KBM-7 (cell line): ENCODE results near the gene ACOT7.

ENCODE experiments used
- DNase-seq: peaks from one replicate; pipeline ENCODE4 v3.0.0-alpha.2; 2015
- in situ Hi-C: fragments of 300-500 bp; cut with MboI; formaldehyde crosslinking; loops from 2 replicates; pipeline ENCODE4 v1.14.3; 2020; ENCODE audit warnings: low sequenced_read_pairs, low pct_unique_long_range_greater_than_20kb, mixed read lengths

ACOT7 gene

DNA sequence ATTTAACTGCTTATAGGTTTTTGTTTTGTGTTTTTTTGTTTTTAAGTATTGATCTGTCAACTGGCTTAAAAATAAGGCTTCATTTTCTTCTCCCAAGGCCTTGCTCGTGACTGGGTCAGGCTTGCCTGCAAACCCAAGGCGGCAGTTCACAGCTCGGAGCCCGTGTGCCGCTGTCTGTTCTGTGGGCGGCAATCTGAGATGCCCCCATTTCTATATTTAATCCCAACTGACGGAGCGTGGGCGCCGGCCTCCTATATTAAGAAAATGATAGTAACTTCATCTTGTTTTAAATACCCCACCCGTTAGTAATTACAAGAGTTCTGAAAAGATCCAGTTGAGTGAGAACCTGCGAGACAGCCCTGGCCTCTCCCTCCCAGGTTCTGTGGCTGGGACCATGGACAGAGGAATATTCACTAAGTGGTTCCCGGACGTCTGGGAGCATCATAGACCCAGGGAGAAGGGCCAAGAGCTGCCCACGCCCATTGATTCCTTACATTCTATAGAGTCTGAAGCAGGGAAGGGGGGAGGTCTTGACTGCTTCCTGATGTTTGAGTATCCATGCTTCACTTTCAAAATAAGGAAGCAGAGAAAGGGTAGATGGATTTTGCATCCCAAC is 90.1 kb downstream of the ACOT7 start:
- no peak for DNase-seq
- in situ Hi-C loops = no loop called here

DNA sequence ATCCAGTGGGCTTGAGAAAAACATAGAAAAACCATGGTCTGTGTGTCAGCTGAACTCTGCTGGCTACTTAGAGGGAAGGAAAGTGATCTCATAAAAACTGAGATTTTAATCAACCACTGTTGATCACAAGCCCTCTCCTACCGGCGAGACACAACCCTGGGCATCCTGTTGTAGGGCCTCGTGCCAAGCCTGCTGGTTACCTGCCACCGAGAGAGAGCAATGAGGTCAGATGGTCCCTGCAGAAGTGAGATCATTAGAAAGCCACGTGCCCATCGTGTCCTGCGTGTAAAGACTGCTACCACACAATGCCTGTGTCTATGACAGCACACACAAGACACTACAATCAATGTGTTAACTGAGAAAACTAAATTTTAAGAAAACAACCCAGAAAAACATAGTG is 91.0 kb downstream of the ACOT7 start:
- DNase-seq = no peak
- in situ Hi-C loops = no loop called here

DNA sequence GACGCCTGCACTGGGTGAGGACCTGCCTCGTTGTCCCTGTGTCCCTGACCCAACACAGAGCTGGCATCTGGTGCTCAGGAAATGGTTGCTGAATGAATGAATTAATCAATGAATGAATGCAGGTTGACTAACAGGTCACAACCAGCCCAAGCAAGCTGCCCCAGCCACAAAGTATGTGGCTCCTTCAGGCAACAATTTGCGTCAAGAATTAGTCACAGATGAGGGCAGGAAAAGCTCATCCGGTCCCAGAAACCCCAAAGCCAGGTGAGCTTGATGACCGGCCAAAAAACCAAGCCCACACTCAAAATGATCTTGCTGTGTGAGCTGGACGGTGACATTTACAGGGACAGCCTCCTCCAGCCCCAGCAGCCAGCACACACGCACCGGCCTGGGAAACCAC is 92.0 kb downstream of the ACOT7 start:
- in situ Hi-C loops = no loop called here
- DNase-seq = no peak

DNA sequence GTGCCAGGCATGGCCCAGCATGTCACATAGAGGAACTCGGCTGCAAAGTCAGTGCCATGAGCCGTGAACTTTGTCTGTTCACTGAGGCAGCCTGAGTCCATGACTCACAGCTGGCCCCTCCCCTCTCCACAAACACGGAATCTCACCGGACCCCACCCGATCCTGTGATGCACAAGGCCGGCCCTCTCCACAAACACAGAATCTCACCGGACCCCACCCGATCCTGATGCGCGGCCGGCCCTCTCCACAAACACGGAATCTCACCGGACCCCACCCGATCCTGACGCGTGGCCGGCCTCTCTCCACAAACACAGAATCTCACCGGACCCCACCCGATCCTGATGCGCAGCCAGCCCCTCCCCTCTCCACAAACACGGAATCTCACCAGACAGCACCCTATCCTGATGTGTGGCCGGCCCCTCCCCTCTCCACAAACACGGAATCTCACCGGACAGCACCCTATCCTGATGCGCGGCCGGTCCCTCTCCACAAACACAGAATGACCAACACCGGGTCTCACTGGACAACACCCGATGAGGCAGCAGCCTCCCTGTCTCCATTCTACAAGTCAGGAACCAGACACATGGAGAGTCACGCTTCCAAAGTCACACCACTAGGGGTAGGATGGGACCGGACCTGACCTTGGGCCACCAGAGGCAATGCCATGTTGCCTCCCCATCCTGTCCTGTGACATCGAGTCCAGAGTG is 93.1 kb downstream of the ACOT7 start:
- DNase-seq = no peak
- in situ Hi-C loops = no loop called here

DNA sequence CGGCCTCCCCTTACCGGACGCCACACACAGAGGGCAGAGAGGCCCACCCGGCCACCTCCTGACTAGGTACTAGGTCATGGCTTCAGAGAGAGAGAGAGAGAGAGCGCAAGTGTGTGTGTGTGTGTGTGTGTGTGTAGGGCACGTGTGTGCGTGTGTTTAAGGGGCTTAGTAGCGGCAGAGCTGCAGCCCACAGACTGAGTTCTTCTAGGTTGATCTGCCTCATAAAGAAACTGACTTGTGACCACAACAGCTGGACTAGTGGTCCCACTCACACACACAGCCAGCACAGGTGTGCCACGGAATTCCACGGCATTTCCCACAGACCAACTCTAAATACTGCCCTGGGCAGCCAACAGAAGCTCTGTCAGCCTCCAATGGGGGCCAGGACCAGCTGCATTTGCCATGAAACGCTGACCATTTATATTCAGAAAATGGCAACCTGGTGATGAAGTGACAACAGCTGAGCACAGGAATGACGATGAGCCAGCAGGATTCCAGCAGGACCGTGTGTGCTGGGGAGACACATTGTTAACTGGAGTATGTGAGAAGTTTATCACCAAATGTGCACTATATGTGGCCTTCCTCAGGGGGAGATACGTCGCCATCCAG is 93.9 kb downstream of the ACOT7 start:
- no peak for DNase-seq
- in situ Hi-C loops = no loop called here

DNA sequence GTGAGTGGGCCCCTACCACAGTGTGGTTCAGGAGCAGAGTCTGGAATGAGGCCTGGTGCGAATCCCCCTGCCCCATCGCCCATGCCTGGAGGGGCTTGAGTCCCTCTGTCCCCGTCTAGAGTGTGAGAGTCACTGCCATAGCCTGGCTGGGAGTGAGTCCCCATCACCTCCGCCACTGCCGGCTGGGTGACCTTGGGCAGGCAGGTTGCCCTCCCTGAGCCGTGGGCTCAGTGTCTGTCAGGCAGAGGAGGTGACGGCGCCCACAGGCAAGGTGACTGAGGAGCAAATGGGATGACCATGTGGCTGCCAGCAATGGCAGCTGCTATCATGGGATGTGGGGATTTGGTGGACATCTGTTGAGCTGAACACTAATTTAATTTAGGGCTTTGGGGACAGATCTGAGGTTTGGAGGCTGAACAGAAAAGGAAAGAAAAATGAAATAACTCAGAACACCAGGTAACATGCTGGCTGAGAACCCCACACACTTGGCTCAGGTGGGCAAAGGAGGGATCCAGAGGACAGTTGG is 94.6 kb downstream of the ACOT7 start:
- in situ Hi-C loops = no loop called here
- no peak for DNase-seq

DNA sequence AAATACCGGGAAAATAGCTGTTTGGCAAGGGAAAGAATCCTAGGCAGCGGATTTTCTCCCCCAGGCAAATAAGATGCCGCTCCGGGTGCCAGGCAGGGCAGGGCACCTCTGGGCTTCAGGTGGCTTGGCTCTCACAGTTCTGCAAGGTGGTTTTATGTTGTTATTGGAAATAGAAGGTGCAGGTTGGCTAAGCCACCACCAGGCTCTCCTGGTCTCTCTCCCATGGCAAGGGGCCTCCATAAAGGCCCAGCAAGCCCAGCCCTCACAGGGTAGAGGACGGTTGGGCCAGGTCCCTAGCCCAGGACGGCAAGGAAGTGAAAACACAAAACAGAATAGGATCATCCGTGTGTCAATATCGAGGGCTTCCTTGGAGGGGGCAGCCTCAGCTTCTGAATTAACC is 95.0 kb downstream of the ACOT7 start:
- in situ Hi-C loops = no loop called here
- DNase-seq = no peak

DNA sequence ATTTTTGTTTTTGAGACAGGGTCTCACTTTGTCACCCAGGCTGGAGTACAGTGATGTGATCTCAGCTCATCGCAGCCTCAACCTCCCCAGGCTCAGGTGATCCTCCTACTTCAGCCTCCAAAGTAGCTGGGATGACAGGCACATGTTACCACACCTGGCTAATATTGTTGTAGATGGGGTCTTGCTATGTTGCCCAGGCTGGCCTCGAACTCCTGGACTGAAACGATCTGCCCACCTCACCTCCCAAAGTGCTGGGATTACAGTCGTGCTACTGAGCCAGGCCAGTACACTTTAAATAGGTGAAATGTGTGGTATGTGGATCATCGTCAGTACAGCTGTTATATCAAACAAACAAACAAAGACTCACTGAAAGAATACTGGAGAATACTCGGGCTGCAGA is 97.7 kb downstream of the ACOT7 start:
- in situ Hi-C loops = no loop called here
- no peak for DNase-seq

DNA sequence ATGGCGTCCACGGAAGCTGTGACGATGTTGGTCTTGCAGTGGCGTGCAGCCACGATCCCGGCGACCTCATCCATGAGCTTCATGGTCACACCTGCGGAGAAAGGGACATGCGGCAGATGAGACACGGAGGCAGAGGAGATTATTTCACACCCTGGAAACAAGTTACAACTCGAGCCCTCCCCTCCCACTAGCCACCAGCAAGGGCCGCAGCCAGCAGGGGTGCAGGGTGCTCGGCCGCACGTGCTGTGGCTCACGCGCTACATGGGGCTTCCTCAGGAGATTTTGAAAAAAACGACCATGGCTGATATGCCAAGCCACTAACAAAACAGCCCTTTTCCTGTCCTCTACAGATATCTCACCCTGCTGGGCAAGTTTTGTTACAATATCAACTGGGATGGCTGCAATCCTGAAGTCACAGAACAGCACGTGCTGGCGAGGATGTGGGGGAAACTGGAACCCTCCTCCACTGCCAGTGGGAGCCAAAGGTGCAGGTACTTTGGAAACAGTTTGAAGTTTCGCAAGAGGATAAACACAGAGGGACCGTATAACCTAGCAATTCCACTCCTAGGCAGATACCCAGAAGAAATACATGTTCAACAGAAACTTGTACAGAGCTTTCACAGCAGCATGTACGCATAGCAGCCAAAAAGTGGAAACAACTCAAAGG is 98.5 kb downstream of the ACOT7 start:
- no peak for DNase-seq
- in situ Hi-C loops = no loop called here

DNA sequence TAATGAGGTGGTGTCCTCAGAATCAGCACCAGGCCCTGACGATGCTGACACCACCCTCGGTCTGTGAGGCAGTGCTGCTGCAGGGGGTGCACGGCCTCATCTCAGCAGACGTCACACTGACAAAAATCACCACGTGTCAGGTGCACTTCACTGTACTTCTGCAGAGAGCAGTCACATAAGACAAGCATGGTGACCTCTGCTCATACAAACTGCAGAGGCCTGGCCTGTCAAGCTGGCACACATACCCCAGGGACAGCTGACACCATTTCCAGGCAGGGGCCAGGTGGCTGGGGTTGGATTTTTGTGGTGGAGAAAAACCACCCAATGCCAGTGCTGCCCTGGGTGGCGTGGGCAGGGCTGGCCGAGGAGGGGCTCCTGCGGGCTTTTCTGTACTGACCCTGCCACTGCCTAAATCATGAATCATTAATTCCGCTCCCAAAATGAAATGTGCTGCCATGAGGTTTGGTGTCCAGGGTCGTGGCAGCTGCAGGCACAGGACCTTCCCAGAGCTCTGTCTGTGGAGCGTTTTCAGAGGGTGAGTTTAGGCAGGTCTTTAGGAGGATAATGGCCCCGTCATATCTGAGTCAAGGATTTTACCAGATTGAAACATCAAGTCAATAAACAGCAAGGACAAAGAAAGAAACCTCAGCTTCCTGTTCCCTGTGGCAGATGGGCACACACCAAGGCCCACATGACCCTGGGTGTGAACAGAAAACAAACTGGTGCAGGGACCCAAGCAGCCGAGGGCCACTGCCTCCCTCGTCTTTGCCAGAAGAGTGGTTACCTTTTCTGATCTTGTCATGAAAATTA is 99.3 kb downstream of the ACOT7 start:
- no peak for DNase-seq
- in situ Hi-C loops = no loop called here

DNA sequence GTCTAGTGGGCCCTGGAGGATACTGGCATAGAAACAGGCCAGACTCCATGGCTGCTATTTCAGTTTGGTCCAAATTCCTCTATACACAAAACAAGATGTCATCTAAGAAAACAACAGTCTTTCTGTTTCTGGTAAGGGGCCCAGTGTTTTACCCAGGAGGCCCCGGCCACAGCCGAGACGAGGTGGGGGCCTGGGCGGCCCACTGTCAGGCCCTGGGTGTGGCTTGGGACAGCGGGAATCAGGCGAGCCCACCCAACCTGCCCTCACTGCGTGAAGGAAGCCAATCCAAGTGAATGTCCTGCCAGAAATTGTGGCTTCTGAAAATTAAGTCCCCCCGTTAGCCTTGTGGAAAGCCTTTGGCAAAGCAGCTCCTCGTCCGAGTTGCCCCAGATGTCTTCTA is 101.5 kb downstream of the ACOT7 start:
- in situ Hi-C loops = no loop called here
- no peak for DNase-seq

DNA sequence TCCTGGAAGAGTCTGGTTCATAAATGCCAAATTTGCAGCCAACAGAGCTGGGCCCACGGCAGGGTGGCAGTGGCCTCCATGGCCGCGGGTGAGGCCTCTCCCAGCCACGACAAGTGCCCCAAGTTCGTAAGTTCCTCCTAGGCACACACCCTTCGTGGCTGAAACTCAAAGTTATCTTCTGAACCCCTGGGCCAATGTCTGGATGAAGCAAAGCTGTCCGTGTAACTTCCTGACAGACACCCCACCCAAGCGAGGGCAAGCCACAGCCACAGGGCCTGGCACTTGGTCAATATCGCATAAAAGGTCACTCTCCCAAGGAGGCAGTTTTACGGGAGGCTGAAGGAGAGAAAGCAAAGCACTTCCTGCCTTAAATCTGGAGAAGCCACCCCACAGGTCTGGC is 104.9 kb downstream of the ACOT7 start:
- in situ Hi-C loops = no loop called here
- no peak for DNase-seq

DNA sequence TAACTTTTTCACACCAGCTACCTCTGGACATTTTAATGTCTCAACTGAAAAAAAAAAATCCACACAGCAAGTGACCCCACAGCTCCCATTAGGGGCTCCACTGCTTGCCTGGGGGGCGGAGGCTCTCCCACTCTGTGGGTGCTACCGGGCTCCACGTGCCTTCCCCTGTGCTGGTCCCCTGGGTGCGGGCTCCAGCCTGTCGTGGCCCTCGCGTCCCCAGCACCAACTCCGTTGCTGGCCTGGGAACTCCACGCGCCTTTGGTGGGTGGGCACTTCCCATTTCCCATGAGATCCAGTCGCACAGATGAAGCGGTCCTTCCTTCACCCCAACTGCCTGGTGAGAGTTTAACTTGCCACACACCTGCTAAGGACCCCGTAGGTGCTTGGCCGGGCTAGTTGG is 105.5 kb downstream of the ACOT7 start:
- DNase-seq = no peak
- in situ Hi-C loops = no loop called here

DNA sequence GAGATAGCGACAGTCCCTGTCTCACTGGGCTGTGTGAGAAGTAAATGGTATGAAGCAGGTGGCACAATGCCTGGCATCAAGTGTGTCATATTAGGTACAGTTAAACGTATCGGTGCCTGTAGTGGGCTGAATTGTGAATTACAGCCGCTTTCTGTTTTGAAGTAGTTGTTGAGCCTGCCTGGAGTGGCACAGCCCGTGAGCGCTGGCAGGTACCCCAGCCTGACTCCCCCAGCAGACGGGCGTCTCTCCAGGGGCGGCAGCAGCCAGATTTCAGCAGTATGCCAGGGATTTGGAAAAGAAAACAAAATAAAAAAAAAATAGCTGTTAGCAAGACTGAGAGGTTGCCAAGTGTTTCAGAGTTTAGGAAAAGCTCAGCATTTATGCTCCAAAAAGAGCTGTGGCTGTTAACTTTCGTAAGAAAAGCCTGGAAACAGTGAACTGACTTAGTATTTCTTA is 106.1 kb downstream of the ACOT7 start:
- no peak for DNase-seq
- in situ Hi-C loops = no loop called here

DNA sequence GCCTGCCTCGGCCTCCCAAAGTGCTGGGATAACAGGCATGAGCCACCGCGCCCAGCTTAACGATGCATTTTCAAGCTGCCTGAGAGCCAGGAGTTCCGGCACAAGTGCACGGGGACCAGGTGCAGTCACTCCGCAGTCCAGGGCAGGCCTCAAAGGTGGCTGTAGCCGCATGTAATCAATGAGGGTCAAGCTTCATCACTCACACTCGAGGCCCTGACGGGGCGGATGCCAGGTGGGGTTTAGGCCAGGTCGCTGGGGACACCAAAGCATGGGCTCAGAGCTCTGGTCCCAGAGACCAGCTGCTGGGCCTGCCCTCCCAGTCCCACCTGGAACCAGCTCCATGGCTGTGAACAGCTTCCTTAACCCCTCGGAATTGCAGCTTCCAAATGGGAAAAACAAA is 106.5 kb downstream of the ACOT7 start:
- in situ Hi-C loops = no loop called here
- no peak for DNase-seq

DNA sequence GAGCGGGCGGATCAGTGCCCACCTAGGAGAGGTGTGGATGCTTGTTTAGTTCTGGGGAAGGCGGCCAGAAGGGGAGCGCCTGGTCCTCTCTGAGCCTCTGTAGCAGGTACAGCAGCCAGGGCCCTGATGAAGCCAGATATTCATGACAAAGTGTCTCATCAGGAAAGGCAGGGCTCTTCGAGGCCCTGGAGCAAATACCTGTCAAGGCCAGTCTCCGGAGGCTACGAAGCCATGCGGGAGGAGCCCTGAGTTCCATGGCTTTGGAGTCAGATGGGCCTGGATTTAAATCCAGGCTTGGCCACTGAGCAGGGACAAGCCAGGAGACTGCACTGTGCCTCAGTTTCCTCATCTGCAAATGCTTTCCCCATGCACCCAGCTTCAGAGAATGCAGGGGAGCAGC is 107.3 kb downstream of the ACOT7 start:
- DNase-seq = no peak
- in situ Hi-C loops = no loop called here

DNA sequence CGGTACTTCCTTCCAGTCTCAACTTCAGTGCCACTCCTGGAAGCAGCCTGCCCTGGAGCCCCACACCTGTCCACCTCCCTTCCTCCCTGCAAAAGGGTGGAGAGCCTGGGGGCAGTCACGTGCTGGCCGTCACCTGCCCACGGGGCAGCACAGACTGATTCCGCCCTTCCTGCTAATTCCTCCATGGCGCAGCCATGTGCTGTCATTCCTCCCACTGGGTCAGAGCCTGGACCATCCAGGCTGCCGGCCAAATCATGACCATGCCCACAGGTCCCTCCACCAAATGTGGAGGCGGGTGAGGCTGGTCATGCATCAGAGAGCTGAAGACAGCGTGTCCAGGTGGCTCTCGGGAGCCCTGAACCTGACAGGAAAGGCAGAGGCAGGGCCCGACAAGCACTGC is 108.2 kb downstream of the ACOT7 start:
- in situ Hi-C loops = no loop called here
- DNase-seq = no peak

DNA sequence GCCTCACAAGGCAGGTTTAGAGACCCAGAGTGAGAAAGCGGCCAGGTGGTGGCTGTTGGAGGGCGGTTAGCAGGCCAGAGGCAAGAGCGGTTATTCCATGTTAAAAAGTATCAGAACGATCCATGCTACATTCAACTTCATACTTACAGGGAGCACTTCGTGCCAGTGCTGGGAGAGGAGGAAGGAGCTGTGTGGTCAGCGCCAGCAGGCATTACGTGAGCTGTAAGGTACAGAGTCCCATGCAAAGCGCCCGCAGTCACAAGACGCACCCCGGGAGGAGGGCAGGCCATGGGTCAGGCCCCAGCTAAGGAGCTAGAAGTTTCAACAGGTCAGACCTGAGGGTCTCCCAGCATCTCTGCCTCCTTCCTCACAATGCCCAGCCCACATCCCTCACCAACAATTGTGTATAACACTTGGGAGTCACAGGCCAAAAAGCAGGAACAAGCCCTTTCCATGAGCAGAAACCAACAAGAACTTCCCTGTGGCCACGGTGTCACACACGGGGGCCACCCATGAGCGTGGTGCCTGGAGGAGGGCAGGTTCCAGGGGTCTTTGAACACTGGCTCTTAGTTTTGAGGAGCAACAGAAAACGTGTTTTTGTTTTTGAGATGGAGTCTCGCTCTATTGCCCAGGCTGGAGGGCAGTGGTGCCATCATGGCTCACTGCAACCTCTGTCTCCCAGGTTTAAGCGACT is 110.8 kb downstream of the ACOT7 start:
- in situ Hi-C loops = no loop called here
- DNase-seq = no peak
